WTC11 (cell line): ENCODE measurements around the gene FRAT1. TPM values are rescaled to one million over a fixed set of nuclear protein-coding genes. Genes with fewer than 3 reads are reported as not detected.

Source experiments
- CDX4 ChIP-seq: fragments of 250-450 bp; sonication (Bioruptor Pico); IDR thresholded peaks from 2 replicates; pipeline ENCODE4 v1.9.0; 2021; ENCODE audit warnings: moderate library complexity, mild to moderate bottlenecking, inconsistent platforms, borderline replicate concordance
- CREB1 ChIP-seq: sonication (generic); formaldehyde crosslinking; IDR thresholded peaks from 2 replicates; pipeline ENCODE4 v1.8.0; 2023; ENCODE audit warnings: mild to moderate bottlenecking, missing genetic modification reagents
- CREM ChIP-seq: sonication (generic); formaldehyde crosslinking; IDR thresholded peaks from 2 replicates; pipeline ENCODE4 v1.8.1; 2022; ENCODE audit warnings: mild to moderate bottlenecking, missing genetic modification reagents, moderate library complexity
- ELF4 ChIP-seq: sonication (generic); formaldehyde crosslinking; IDR thresholded peaks from 2 replicates; pipeline ENCODE4 v1.8.1; 2022; ENCODE audit warnings: low read depth, mild to moderate bottlenecking, moderate library complexity, missing genetic modification reagents
- ESRRA ChIP-seq: sonication (generic); formaldehyde crosslinking; IDR thresholded peaks from 2 replicates; pipeline ENCODE4 v1.8.1; 2022; ENCODE audit warnings: mild to moderate bottlenecking, missing genetic modification reagents, borderline replicate concordance
- GABPB1 ChIP-seq: sonication (generic); formaldehyde crosslinking; IDR thresholded peaks from 2 replicates; pipeline ENCODE4 v1.8.1; 2023; ENCODE audit warnings: mild to moderate bottlenecking, missing genetic modification reagents
- GTF2I ChIP-seq: fragments of 250-450 bp; sonication (Bioruptor Pico); conservative IDR thresholded peaks from 2 replicates; pipeline ENCODE4 v1.4.0; 2021; ENCODE audit warnings: mild to moderate bottlenecking
- HMGXB4 ChIP-seq: sonication (generic); formaldehyde crosslinking; IDR thresholded peaks from 2 replicates; pipeline ENCODE4 v1.8.1; 2023; ENCODE audit warnings: mild to moderate bottlenecking, moderate library complexity, missing genetic modification reagents
- NFATC4 ChIP-seq: fragments of 250-450 bp; sonication (Bioruptor Pico); IDR thresholded peaks from 2 replicates; pipeline ENCODE4 v1.9.0; 2021; ENCODE audit warnings: mild to moderate bottlenecking
- RORB ChIP-seq: fragments of 250-450 bp; sonication (Bioruptor Pico); IDR thresholded peaks from 2 replicates; pipeline ENCODE4 v1.9.0; 2021; ENCODE audit warnings: mild to moderate bottlenecking
- ZBTB21 ChIP-seq: sonication (generic); formaldehyde crosslinking; IDR thresholded peaks from 2 replicates; pipeline ENCODE4 v1.8.1; 2023; ENCODE audit warnings: mild to moderate bottlenecking, missing genetic modification reagents, borderline replicate concordance
- ZNF219 ChIP-seq: sonication (generic); formaldehyde crosslinking; IDR thresholded peaks from 2 replicates; pipeline ENCODE4 v1.8.0; 2023; ENCODE audit warnings: missing genetic modification reagents, mild to moderate bottlenecking, borderline replicate concordance
- ZNF263 ChIP-seq: sonication (generic); formaldehyde crosslinking; IDR thresholded peaks from 2 replicates; pipeline ENCODE4 v1.8.1; 2022; ENCODE audit warnings: low read depth, mild to moderate bottlenecking, moderate library complexity, missing genetic modification reagents
- ZNF532 ChIP-seq: fragments of 250-450 bp; sonication (Bioruptor Pico); IDR thresholded peaks from 2 replicates; pipeline ENCODE4 v1.9.0; 2021; ENCODE audit warnings: mild to moderate bottlenecking, borderline replicate concordance
- total RNA-seq: library from RNA; stranded (reverse); gene quantifications from 3 replicates; pipeline ENCODE4 v1.2.3, GENCODE V29; 2021
- TF ChIP-seq, protein P1 (sequence below): fragments of 250-450 bp; sonication (Bioruptor Pico); IDR thresholded peaks from 2 replicates; pipeline ENCODE4 v1.9.0; 2021; ENCODE audit warnings: mild to moderate bottlenecking
- TF ChIP-seq, protein P2 (sequence below): sonication (generic); formaldehyde crosslinking; IDR thresholded peaks from 2 replicates; pipeline ENCODE4 v1.8.1; 2022; ENCODE audit warnings: low read depth, mild to moderate bottlenecking, moderate library complexity, missing genetic modification reagents, borderline replicate concordance
- TF ChIP-seq, protein P3 (sequence below): fragments of 200-600 bp; IDR thresholded peaks from 2 replicates; pipeline ENCODE4 v1.8.0; 2022; ENCODE audit warnings: antibody characterized with exemption
- TF ChIP-seq, protein P4 (sequence below): sonication (generic); formaldehyde crosslinking; IDR thresholded peaks from 2 replicates; pipeline ENCODE4 v1.8.1; 2022; ENCODE audit warnings: mild to moderate bottlenecking, missing genetic modification reagents, moderate library complexity, borderline replicate concordance
- TF ChIP-seq, protein P5 (sequence below): sonication (generic); formaldehyde crosslinking; IDR thresholded peaks from 2 replicates; pipeline ENCODE4 v1.8.0; 2022; ENCODE audit warnings: mild to moderate bottlenecking, missing genetic modification reagents
- TF ChIP-seq, protein P6 (sequence below): fragments of 250-450 bp; sonication (Bioruptor Pico); IDR thresholded peaks from 2 replicates; pipeline ENCODE4 v1.9.0; 2021; ENCODE audit warnings: mild to moderate bottlenecking

The FRAT1 gene
- total RNA-seq, 1 experiment from 2014 or later, result 8.2 TPM

- TF ChIP-seq, protein P1, sequence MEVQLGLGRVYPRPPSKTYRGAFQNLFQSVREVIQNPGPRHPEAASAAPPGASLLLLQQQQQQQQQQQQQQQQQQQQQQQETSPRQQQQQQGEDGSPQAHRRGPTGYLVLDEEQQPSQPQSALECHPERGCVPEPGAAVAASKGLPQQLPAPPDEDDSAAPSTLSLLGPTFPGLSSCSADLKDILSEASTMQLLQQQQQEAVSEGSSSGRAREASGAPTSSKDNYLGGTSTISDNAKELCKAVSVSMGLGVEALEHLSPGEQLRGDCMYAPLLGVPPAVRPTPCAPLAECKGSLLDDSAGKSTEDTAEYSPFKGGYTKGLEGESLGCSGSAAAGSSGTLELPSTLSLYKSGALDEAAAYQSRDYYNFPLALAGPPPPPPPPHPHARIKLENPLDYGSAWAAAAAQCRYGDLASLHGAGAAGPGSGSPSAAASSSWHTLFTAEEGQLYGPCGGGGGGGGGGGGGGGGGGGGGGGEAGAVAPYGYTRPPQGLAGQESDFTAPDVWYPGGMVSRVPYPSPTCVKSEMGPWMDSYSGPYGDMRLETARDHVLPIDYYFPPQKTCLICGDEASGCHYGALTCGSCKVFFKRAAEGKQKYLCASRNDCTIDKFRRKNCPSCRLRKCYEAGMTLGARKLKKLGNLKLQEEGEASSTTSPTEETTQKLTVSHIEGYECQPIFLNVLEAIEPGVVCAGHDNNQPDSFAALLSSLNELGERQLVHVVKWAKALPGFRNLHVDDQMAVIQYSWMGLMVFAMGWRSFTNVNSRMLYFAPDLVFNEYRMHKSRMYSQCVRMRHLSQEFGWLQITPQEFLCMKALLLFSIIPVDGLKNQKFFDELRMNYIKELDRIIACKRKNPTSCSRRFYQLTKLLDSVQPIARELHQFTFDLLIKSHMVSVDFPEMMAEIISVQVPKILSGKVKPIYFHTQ (CRISPR knock-in tag), result no peak
- TF ChIP-seq ELF4 (CRISPR knock-in tag), result no peak
- TF ChIP-seq, protein P2, sequence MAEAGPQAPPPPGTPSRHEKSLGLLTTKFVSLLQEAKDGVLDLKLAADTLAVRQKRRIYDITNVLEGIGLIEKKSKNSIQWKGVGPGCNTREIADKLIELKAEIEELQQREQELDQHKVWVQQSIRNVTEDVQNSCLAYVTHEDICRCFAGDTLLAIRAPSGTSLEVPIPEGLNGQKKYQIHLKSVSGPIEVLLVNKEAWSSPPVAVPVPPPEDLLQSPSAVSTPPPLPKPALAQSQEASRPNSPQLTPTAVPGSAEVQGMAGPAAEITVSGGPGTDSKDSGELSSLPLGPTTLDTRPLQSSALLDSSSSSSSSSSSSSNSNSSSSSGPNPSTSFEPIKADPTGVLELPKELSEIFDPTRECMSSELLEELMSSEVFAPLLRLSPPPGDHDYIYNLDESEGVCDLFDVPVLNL, result 0 out of 2 replicates have a peak, but pooled peaks have one; percentile 21
- no peak for TF ChIP-seq CREB1
- TF ChIP-seq NFATC4 (CRISPR knock-in tag), result no peak
- peak; percentile 79; the same call in 1 of the 2 replicates for TF ChIP-seq ESRRA (CRISPR knock-in tag)
- TF ChIP-seq, protein P3, sequence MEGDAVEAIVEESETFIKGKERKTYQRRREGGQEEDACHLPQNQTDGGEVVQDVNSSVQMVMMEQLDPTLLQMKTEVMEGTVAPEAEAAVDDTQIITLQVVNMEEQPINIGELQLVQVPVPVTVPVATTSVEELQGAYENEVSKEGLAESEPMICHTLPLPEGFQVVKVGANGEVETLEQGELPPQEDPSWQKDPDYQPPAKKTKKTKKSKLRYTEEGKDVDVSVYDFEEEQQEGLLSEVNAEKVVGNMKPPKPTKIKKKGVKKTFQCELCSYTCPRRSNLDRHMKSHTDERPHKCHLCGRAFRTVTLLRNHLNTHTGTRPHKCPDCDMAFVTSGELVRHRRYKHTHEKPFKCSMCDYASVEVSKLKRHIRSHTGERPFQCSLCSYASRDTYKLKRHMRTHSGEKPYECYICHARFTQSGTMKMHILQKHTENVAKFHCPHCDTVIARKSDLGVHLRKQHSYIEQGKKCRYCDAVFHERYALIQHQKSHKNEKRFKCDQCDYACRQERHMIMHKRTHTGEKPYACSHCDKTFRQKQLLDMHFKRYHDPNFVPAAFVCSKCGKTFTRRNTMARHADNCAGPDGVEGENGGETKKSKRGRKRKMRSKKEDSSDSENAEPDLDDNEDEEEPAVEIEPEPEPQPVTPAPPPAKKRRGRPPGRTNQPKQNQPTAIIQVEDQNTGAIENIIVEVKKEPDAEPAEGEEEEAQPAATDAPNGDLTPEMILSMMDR, result no peak
- TF ChIP-seq GTF2I (CRISPR knock-in tag), result no peak
- TF ChIP-seq ZBTB21 (CRISPR knock-in tag), result peak; percentile 11; the same call in 1 of the 2 replicates
- no peak; the same call in 1 of the 2 replicates for TF ChIP-seq GABPB1 (CRISPR knock-in tag)
- TF ChIP-seq, protein P4, sequence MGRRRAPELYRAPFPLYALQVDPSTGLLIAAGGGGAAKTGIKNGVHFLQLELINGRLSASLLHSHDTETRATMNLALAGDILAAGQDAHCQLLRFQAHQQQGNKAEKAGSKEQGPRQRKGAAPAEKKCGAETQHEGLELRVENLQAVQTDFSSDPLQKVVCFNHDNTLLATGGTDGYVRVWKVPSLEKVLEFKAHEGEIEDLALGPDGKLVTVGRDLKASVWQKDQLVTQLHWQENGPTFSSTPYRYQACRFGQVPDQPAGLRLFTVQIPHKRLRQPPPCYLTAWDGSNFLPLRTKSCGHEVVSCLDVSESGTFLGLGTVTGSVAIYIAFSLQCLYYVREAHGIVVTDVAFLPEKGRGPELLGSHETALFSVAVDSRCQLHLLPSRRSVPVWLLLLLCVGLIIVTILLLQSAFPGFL (CRISPR knock-in tag), result no peak
- TF ChIP-seq RORB (CRISPR knock-in tag), result no peak
- TF ChIP-seq CREM (CRISPR knock-in tag), result peak; percentile 79
- no peak for TF ChIP-seq ZNF219
- TF ChIP-seq, protein P5, sequence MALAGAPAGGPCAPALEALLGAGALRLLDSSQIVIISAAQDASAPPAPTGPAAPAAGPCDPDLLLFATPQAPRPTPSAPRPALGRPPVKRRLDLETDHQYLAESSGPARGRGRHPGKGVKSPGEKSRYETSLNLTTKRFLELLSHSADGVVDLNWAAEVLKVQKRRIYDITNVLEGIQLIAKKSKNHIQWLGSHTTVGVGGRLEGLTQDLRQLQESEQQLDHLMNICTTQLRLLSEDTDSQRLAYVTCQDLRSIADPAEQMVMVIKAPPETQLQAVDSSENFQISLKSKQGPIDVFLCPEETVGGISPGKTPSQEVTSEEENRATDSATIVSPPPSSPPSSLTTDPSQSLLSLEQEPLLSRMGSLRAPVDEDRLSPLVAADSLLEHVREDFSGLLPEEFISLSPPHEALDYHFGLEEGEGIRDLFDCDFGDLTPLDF (CRISPR knock-in tag), result 0 out of 2 replicates have a peak, but pooled peaks have one; percentile 39
- TF ChIP-seq, protein P6, sequence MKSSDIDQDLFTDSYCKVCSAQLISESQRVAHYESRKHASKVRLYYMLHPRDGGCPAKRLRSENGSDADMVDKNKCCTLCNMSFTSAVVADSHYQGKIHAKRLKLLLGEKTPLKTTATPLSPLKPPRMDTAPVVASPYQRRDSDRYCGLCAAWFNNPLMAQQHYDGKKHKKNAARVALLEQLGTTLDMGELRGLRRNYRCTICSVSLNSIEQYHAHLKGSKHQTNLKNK (CRISPR knock-in tag), result no peak
- peak; percentile 68 for TF ChIP-seq ZNF263
- TF ChIP-seq ZNF532 (CRISPR knock-in tag), result no peak
- no peak for TF ChIP-seq CDX4 (CRISPR knock-in tag)
- peak; percentile 83 for TF ChIP-seq HMGXB4 (CRISPR knock-in tag)
These were observed 15.5 kb downstream of the FRAT1 start, which contains the start of gene FRAT2 (continued) for GRCh38 chr10:97334370-97335175.
